HepG2 (cell line): ENCODE data around the gene ATP6V1G2. TPM values are rescaled to one million over a fixed set of nuclear protein-coding genes. Genes with fewer than 3 reads are reported as not detected.

Experiments
- ATAC-seq: fragments of 200-7000 bp; cut with Tn5 transposase; 3 replicates; pipeline ENCODE4 v1.9.1; 2020; ENCODE audit warnings: mild to moderate bottlenecking, moderate library complexity
- BruUV-seq: library from RNA; stranded (reverse); fragments of 400-500 nt; replicated peaks from 2 replicates; lab custom pipeline; 2021; lab: Mats Ljungman, UMichigan
- CTCF ChIA-PET: fragments of 300-600 bp; formaldehyde crosslinking; extraction: SDS; loops from one replicate; lab custom pipeline; 2021; ENCODE audit warnings: low total read pairs, inconsistent platforms, low intra/inter-chr PET ratio; lab: Yijun Ruan, JAX
- POLR2A ChIA-PET: fragments of 350-600 bp; sonication (Branson Sonifier 250); formaldehyde crosslinking; loops from one replicate; lab custom pipeline; 2020; ENCODE audit warnings: antibody characterized with exemption, inconsistent platforms; lab: Yijun Ruan, JAX
- DNase-seq: peaks from one replicate; pipeline ENCODE4 v3.0.0-alpha.2; 2015; ENCODE audit warnings: low spot score
- FAIRE-seq: peaks from 3 replicates; lab custom pipeline; 2011; peaks lifted over from hg19 to GRCh38; lab: Jason Lieb, UNC
- H2AFZ ChIP-seq: one replicate; pipeline ENCODE4 v1.6.1; 2011; ENCODE audit warnings: low read length, inconsistent platforms
- H3K27ac ChIP-seq: fragments of 300-600 bp; 3 replicates; pipeline ENCODE4 v1.8.0; 2011; ENCODE audit warnings: mixed run types, mild to moderate bottlenecking, mixed read lengths, low read length, inconsistent platforms; ENCODE audit not compliant: insufficient read depth; ENCODE audit errors: extremely low read length
- H3K27me3 ChIP-seq, 2 experiments: fragments of 200-600 bp in 1 of 2; 2 replicates in 1 of 2; 3 replicates in 1 of 2; pipeline versions ENCODE4 v1.6.0 to v1.8.0; 2011; ENCODE audit warnings: low read length in 2 of 2, mild to moderate bottlenecking in 2 of 2, moderate library complexity in 2 of 2, inconsistent platforms in 1 of 2; ENCODE audit not compliant: insufficient read depth in 2 of 2, control insufficient read depth in 1 of 2
- H3K36me3 ChIP-seq, 2 experiments: fragments of 200-600 bp in 1 of 2; replicated peaks in 1 of 2; 2 replicates in 1 of 2; 3 replicates in 1 of 2; pipeline versions ENCODE4 v1.5.1 to v1.8.0; 2011; ENCODE audit warnings: low read length in 2 of 2, inconsistent platforms in 1 of 2; ENCODE audit not compliant: insufficient read depth in 2 of 2, control insufficient read depth in 1 of 2
- H3K4me1 ChIP-seq: 2 replicates; pipeline ENCODE4 v1.5.1; 2012; ENCODE audit warnings: low read length, inconsistent platforms; ENCODE audit not compliant: insufficient read depth
- H3K4me2 ChIP-seq: 2 replicates; pipeline ENCODE4 v1.6.0; 2011; ENCODE audit warnings: low read depth, low read length, inconsistent platforms
- H3K4me3 ChIP-seq, 3 experiments: fragments of 200-600 bp in 1 of 3; sonication (generic), shearing (Covaris generic) in 1 of 3; replicated peaks in 1 of 3; 2 replicates each; pipeline ENCODE4 v1.5.1; 2011 to 2016; ENCODE audit warnings: low read length in 3 of 3, inconsistent platforms in 2 of 3, low read depth in 2 of 3, mild to moderate bottlenecking in 2 of 3, control low read depth in 1 of 3, mixed read lengths in 1 of 3; ENCODE audit not compliant: insufficient read depth in 1 of 3
- H3K79me2 ChIP-seq: one replicate; pipeline ENCODE4 v1.6.1; 2011; ENCODE audit warnings: low read length, inconsistent platforms; ENCODE audit not compliant: insufficient read depth
- H3K9ac ChIP-seq: 2 replicates; pipeline ENCODE4 v1.6.0; 2011; ENCODE audit warnings: mild to moderate bottlenecking, low read depth, low read length, inconsistent platforms; ENCODE audit not compliant: insufficient read depth
- H3K9me3 ChIP-seq: 2 replicates; pipeline ENCODE4 v1.5.1; 2012; ENCODE audit warnings: mild to moderate bottlenecking, low read length
- H4K20me1 ChIP-seq: 2 replicates; pipeline ENCODE4 v1.6.0; 2011; ENCODE audit warnings: inconsistent platforms, mild to moderate bottlenecking, low read length, moderate library complexity; ENCODE audit not compliant: insufficient read depth
- ARHGAP35 ChIP-seq: sonication (generic); formaldehyde crosslinking; IDR thresholded peaks from 2 replicates; pipeline ENCODE4 v1.9.0; 2022; ENCODE audit warnings: mild to moderate bottlenecking, inconsistent platforms, moderate library complexity, missing genetic modification reagents, borderline replicate concordance
- ATF7 ChIP-seq, 2 experiments: fragments of 450-650 bp in 1 of 2; sonication (generic) in 1 of 2; formaldehyde crosslinking in 1 of 2; IDR thresholded peaks; 2 replicates each; pipeline versions ENCODE4 v1.4.0 to v1.6.1; 2016 to 2020; ENCODE audit warnings: antibody characterized with exemption in 1 of 2, mild to moderate bottlenecking in 1 of 2, missing genetic modification reagents in 1 of 2
- HOXA3 ChIP-seq: sonication (generic); formaldehyde crosslinking; IDR thresholded peaks from 2 replicates; pipeline ENCODE4 v1.5.0; 2020; ENCODE audit warnings: missing genetic modification reagents
- IKZF4 ChIP-seq: sonication (generic); formaldehyde crosslinking; IDR thresholded peaks from 2 replicates; pipeline ENCODE4 v1.5.1; 2020; ENCODE audit warnings: borderline replicate concordance, mild to moderate bottlenecking, low read depth, missing genetic modification reagents; ENCODE audit errors: not compliant biosample characterization
- RNF2 ChIP-seq: fragments of 450-650 bp; conservative IDR thresholded peaks from 2 replicates; pipeline ENCODE4 v1.6.1; 2016; ENCODE audit warnings: low read depth
- SP5 ChIP-seq: IDR thresholded peaks from 2 replicates; pipeline ENCODE4 v1.6.1; 2016; ENCODE audit warnings: low read depth, borderline replicate concordance
- SSRP1 ChIP-seq: IDR thresholded peaks from 2 replicates; pipeline ENCODE4 v1.6.1; 2016; ENCODE audit warnings: control low read depth
- ZC3H13 ChIP-seq: sonication (generic); formaldehyde crosslinking; IDR thresholded peaks from 2 replicates; pipeline ENCODE4 v1.8.1; 2023; ENCODE audit warnings: mild to moderate bottlenecking, missing genetic modification reagents, moderate library complexity
- ZFP62 ChIP-seq: sonication (generic); formaldehyde crosslinking; IDR thresholded peaks from 2 replicates; pipeline ENCODE4 v1.4.0; 2020; ENCODE audit warnings: missing genetic modification reagents
- ZNF556 ChIP-seq: sonication (generic); formaldehyde crosslinking; IDR thresholded peaks from 2 replicates; pipeline ENCODE4 v1.4.0; 2020; ENCODE audit warnings: mild to moderate bottlenecking, missing genetic modification reagents, borderline replicate concordance
- WGBS: methylation state at CpG from one replicate; pipeline ENCODE4 v1.1.6; 2017; ENCODE audit warnings: low lambda C conversion rate; 5-methylcytosine and 5-hydroxymethylcytosine counted together
- in situ Hi-C: cut with HindIII; loops from 2 replicates; pipeline ENCODE4 v1.10.0; 2017; ENCODE audit warnings: low pct_unique_long_range_greater_than_20kb; ENCODE audit not compliant: extremely low pct_ligation_motif_present
- intact Hi-C: fragments of 100-400 bp; cut with micrococcal nuclease; formaldehyde crosslinking; loops from one replicate; pipeline ENCODE4 v1.10.0; 2022; ENCODE audit not compliant: unreplicated experiment
- polyA plus RNA-seq, 8 experiments: library from polyadenylated mRNA; depleted of rRNA in 3 of 8; stranded (reverse) in 7 of 8; unstranded in 1 of 8; fragments of >200 nt; fragmentation: Illumina TruSeq in 4 of 8; extraction: Trizol in 4 of 8; gene quantifications; 2 replicates each; pipeline versions ENCODE4 v1.2.1 to v1.2.3, GENCODE V29; 2011 to 2016; ENCODE audit warnings: low read depth in 4 of 8, missing spikeins in 1 of 8, mixed read lengths in 1 of 8; ENCODE audit not compliant: insufficient read depth in 1 of 8
- total RNA-seq, 5 experiments: library from RNA; depleted of rRNA; stranded (reverse); fragments of >200 nt; fragmentation: Illumina TruSeq; extraction: Trizol; gene quantifications; 2 replicates each; pipeline ENCODE4 v1.2.3, GENCODE V29; 2016; ENCODE audit warnings: low read depth in 1 of 5
- TF ChIP-seq, protein P1 (sequence below): sonication (generic); formaldehyde crosslinking; IDR thresholded peaks from 2 replicates; pipeline ENCODE4 v1.5.1; 2020; ENCODE audit warnings: missing genetic modification reagents, mild to moderate bottlenecking, borderline replicate concordance

ATP6V1G2 gene
- total and polyA plus RNA-seq, 2 of the 13 experiments (the other 11 are each of a cell fraction or from before 2014, with no cell fraction given), result 0.27 to 0.83 TPM

DNA sequence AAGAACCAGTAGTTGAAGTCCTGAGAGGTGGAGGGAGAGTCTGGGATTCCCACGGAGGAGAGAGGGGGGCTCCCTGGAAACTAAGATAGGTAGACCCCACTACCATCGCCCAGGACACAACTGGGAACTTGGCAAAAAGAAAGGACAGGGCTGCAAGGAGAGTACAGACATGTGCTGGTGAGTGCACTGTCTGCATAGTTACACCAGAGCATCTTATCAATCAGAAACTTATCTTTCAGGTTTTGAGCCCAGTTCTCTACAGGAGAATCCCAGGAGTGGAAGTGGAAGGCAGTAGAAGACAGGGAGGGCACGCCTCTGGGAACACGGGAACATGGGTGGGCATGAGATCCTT is 13.2 kb upstream of the ATP6V1G2 start:
- intact Hi-C loops, result no loop called here
- Histone ChIP-seq H3K4me1 (no peaks in the 10 kb centered on the region), H3K9ac (no peak overlapping the region), H3K4me2 (no peak overlapping the region), H3K9me3 (no peaks in the 10 kb centered on the region), H3K27ac (no peak overlapping the region), H3K36me3 (peaks cover 21 to 38% of the 10 kb centered on the region in 2 experiments; a peak in 4 of 5 replicates), H3K4me3 (no peak overlapping the region), H4K20me1 (no peaks in the 10 kb centered on the region), H3K79me2 (no peaks in the 10 kb centered on the region), H2AFZ (no peak overlapping the region), H3K27me3 (no peaks in the 10 kb centered on the region)
- ATAC-seq, result no peak
- FAIRE-seq, result no peak
- DNase-seq, result no peak
- no peak for TF ChIP-seq ZFP62 (CRISPR knock-in tag)
- no peak for TF ChIP-seq HOXA3
- TF ChIP-seq ATF7 (IDR thresholded peaks at IDR 0.05), result no peak
- no peak for TF ChIP-seq ATF7 (CRISPR knock-in tag; IDR thresholded peaks at IDR 0.05)
- TF ChIP-seq ARHGAP35 (CRISPR knock-in tag), result no peak
- TF ChIP-seq ZNF556 (CRISPR knock-in tag), result no peak
- TF ChIP-seq SP5 (CRISPR knock-in tag), result no peak
- no peak for TF ChIP-seq RNF2
- TF ChIP-seq SSRP1 (CRISPR knock-in tag), result no peak
- TF ChIP-seq, protein P1, sequence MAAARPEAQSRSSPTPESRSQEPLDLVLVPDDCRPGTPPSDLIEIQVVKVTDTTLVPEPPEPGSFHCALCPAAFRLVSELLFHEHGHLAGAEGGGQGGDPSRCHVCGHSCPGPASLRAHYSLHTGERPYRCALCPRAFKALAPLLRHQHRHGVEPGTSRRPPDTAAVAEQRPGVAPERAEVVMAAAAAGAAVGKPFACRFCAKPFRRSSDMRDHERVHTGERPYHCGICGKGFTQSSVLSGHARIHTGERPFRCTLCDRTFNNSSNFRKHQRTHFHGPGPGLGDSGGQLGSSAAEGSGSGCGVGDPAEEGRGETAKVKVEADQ (CRISPR knock-in tag), result no peak
- no peak for TF ChIP-seq IKZF4 (CRISPR knock-in tag)
- no peak for TF ChIP-seq ZC3H13 (CRISPR knock-in tag)
- no TSS peak for BruUV-seq
- 85% methylated on average over 4 of the region's 4 CpGs for WGBS
- CTCF ChIA-PET, result no interaction called here
- in situ Hi-C loops, result no loop called here
- POLR2A ChIA-PET, result no interaction called here
